Hippocampal formation (tissue), 2 donors: ENCODE data around the gene HERPUD1.
"Not testable (repeated sequence)": the region's sequence is repeated elsewhere in the genome, so short reads cannot be mapped to it uniquely, and the experiment has no call there.

Source experiments
- DNase-seq, 2 donors: peaks; one replicate each; lab custom pipeline; 2025; lab: John Stamatoyannopoulos, UW

The HERPUD1 gene

DNA sequence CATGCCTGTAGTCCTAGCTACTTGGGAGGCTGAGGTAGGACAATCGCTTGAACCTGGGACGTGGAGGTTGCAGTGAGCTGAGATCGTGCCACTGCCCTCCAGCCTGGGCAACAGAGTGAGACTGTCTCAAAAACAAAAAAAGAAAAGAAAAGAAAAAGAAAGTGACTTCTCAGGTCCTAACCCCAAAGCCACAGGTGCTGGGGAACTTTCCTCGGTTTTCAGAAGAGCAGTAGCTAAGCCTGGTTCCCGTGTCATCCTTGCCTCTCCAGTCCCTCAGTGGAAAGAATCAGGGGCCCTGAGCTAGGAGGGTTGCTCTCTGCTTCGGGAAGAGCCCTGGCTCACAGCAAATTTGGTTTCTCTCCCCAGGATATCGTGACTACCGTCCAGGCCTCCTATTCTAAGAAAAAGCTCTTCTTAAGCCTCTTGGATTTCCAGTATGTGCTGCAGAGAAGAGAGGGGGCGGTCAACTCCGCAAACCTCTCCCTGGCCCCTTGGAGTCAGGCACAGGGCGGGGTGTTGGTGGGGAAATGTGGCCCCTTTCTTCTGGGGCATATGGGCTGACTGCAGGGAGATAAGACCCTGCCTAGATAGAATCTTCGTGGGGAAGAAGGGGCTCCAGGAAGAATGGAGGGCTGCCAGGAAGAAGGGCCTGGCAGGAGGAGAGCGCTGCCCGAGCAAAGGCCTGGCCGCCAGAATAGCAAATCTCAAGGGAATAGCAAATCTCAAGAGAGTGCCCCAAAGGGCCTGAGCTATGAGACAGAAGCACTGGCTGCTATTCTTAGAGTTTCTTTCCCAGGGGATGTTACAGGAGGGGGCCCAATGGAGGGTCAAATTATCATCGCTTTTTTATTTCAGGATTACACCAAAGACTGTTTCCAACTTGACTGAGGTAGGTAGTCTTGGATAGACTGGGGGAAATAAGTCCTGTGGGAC lies 49.1 kb downstream of the HERPUD1 start:
- DNase-seq, result no peak

GRCh38 chr16:56981729-56982271 lies 49.9 kb downstream of the HERPUD1 start:
- no peak for DNase-seq

DNA sequence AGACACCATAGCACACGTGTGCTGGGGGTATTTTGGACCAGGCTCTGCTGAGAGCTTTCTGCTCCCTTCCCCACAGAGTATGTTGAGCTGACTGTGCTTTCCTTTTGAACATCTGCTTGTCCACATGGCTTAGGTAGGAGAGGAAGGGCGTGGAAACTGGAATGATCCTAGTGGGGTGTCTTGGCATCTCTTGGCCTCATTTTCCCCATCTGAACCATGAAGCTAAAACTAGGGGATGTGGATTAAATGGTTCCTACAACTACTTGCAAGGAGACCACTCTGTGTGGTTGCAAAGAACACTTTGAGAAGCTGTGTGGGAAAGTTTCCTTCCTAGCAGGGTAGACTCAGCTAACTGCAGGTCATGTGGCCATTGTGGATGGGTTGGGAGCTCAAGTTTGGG lies 50.8 kb downstream of the HERPUD1 start:
- no peak for DNase-seq

- DNase-seq, result no peak
These were observed 51.3 kb downstream of the HERPUD1 start for GRCh38 chr16:56983211-56983751.

GRCh38 chr16:56984639-56985038 lies 52.7 kb downstream of the HERPUD1 start:
- DNase-seq, result no peak

DNA sequence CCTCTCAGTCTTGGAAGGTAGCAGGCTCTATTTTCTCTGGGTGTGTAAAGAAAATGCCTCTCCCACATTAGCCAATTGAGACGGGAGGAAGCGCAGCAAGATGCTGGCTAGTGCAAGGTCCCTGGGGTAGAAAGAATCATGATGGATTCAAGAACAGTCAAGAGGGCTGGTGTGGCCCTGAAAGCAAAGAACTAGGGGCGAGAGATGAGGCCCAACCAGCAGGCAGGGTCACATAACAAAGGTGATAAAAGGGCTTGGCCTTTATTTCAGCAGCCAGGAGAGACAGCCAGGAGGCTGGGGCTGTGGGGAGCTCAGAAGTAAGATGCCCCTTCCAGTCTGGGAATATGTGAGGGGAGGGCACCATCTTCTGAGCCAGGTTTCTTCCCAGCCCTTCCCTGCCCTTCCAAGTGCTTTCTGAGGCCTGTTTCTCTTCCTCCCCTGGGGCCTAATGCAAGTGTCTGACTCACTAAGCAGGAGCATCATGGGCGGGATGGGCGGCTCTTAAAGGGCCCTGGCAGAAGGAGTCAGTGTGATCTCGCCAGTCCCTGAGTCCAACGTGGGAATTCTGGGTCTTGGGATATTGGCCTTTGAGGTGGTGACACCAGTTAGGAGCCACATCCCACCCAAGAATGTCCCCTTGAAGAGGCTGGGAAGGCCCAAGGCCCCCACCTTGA lies 53.5 kb downstream of the HERPUD1 start:
- no peak for DNase-seq

DNA sequence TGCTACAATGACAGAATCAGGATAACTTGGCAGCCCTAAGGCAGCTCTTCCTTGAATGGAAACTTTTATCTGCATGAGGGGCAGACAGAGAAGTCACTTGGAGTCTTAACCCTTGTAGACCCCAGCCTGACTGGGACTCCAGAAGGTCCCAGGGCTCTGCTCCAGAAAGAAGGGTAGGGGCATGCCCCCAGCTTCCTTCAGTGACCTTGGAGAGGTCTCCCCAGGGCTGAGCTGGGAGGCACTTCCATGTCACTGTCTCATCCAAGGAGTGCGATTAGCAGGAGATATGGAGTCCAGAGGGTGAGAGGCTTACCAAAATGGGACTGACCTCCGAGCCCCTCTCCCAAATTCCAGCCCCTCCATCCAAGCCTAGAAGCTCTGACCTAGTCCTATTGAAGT lies 54.0 kb downstream of the HERPUD1 start:
- no peak for DNase-seq

- DNase-seq, result no peak
These were observed 54.4 kb downstream of the HERPUD1 start for GRCh38 chr16:56986361-56986760.

DNA sequence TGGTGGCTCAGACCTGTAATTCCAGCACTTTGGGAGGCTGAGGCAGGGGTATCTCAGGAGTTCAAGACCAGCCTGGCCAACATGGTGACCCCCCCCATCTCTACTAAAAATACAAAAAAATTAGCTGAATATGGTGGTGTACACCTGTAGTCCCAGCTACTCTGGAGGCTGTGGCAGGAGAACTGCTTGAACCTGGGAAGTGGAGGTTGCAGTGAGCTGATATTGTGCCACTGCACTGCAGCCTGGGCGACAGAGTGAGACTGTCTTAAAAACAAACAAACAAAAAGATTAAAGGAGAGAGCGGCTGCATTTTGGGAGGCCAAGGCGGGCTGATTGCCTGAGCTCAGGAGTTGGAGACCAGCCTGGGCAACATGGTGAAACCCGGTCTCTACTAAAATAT lies 55.0 kb downstream of the HERPUD1 start:
- not testable (repeated sequence) for DNase-seq

- DNase-seq, result no peak
These were observed 55.8 kb downstream of the HERPUD1 start for GRCh38 chr16:56987692-56988091.

DNA sequence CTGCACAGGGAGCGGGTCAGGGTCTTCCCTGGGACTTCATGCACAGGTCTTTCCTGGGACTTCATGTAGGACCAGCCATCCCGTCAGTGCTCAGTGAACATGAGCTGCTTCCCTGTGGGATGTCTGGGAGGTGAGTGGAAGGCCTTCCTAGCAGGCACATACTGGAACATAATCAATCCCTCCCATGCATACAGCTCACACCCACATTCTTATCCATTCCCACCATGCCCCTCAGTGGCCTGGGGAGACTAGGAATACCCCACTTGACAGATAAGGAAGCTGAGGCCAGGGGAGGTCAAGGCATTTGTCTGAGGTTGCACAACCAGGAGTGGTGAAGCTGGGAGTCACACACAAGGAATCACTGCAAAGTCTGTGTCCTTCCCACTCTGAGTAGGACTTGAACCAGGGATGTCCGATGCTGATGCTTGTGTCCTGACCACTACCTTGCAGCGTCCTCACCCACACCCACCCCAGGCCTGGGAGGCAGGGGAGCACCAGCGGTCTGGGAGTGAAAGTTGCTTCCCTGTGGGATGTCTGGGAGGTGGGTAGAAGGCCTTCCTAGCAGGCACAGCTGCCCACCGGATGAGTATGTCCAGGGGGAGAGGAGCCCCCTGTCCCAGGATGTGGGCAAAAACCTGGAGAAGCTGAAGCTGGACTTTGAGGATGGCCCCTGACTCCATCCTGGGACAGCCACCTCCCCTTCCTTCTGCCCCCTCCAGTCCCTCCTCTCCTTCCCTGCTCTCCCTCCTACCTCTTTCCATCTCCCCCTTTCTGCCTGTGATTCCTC lies 56.4 kb downstream of the HERPUD1 start:
- no peak for DNase-seq

DNA sequence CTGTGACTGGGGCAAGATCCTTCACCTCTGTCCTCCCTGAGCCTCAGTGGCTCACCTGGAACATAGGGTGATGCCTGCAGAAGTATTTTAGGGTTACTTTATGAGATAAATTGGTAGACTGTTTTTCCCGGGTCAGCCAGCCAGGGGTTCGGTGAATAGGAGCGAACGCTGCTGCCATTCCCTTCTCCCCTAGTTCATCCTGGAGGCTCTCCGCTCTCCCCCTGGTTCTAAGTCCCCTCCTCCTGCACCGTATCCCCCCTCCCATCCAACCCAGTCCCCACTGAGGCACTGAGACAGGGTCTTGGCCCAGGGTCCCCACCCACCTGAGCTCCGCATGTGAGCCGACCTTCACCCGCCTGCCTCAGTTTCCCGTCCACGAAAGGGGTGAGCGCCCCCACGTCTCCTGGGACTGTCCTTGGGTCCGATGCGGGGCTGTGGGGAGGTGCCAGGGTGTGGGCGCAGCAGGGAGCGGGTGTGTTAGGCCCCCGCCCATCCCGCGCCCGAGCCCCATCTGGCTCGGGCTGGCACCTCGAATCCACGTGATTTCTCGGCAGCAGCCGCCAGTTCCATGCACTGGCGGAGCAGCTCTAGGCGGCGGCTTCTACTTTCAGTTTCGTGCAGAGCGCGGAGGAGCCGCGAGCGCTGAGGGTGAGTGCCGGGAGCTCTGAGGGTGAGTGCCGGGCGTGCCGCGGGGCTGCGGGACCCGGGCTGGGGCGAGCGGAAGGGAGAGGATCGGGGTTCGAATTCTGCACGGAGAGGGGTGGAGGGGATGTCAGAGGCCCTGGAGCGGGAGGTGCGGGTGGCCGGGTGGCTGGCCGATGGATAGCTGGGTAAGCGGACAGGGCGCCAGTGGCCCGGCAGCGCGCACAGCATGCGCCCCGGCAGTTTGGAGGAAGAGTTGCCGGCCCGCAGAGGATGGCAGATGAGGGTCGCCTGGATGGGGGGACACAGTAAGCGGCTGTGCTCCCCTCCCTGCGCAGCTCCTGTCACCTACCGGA lies 57.3 kb downstream of the HERPUD1 start, which contains the start of gene NLRC5:
NLRC5 (plus strand) TSS at position 610 of the 998 bp plus-strand sequence. CDS start 31,156 bp downstream, outside the sequence.
- DNase-seq, result peak; percentile 36 to 72

DNA sequence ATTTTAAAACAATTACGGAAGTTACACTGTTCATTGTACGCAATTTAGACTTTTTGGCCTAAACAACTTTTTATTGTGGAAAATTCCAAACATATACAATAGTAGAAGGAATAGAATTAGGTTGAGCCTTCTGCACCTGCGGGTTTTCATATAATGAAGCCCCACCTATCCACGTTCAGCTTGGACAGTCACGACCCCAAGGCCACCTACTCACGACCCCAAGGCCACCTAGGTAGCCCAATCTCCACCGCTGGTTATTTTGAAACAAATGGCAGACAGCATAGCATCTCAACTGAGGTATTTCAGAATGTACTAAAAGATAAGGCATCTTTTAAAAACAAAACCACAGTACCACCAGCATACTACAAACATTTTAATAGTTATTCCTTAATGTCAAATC lies 58.0 kb downstream of the HERPUD1 start:
- no peak for DNase-seq

DNA sequence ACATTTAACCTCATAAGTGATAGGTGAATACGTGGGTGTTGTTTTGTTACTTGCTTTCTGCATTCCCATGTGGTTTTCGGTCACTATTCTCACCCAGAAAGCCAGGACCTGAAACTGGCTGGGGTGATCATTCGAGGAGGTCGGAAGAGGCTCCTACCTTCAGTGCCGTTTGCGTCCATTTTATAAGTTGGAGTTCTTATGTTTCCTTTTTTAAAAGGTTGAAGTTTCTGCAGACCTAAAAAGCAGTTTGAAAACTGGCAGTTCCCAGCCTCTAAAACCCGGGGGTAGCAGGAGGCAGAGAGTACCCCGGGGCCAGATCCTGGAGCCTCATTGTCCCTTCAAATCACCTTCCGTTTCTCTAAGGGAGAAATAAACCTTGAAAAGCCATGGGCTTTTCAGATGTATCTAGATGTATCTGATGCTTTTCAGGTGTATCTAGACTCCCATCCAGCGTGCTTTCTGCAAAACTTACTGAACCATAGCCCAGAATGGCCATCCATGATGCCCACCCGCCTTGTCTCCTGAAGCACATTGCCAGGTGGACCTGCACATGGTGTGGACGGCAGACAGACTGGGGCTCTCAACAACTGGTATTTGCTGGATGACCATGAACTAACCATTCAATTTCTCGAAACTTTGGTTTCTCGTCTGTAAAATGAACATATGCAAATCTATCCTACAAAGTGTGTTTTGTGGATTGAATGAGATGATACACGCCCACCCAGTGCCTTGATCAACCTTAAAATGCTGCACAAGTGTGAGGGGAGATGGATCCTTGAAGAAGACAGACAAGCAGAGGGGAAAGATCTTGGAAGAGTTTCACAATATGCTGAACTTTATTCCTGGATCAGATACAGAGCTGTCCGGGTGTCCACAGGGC lies 58.7 kb downstream of the HERPUD1 start:
- DNase-seq, result no peak

DNA sequence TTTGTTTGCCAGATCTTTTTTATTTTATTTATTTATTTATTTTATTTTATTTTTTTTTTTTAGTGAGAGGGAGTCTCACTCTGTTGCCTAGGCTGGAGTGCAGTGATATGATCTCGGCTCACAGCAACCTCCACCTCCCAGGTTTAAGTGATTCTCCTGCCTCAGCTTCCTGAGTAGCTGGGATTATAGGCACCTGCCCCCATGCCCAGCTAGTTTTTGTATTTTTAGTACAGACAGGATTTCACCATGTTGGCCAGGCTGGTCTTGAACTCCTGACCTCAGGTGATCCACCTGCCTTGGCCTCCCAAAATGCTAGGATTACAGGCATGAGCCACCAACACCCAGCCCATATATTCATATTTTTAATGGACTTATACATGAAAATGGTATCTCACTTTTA lies 60.5 kb downstream of the HERPUD1 start:
- DNase-seq, result not testable (repeated sequence)

GRCh38 chr16:56993204-56993603 lies 61.3 kb downstream of the HERPUD1 start:
- no peak for DNase-seq

GRCh38 chr16:56994311-56994710 lies 62.4 kb downstream of the HERPUD1 start:
- DNase-seq, result no peak
